ENCODE data around the gene PRMT1.
"Not testable (repeated sequence)": the region's sequence is repeated elsewhere in the genome, so short reads cannot be mapped to it uniquely, and the experiment has no call there.

PRMT1 gene

DNA sequence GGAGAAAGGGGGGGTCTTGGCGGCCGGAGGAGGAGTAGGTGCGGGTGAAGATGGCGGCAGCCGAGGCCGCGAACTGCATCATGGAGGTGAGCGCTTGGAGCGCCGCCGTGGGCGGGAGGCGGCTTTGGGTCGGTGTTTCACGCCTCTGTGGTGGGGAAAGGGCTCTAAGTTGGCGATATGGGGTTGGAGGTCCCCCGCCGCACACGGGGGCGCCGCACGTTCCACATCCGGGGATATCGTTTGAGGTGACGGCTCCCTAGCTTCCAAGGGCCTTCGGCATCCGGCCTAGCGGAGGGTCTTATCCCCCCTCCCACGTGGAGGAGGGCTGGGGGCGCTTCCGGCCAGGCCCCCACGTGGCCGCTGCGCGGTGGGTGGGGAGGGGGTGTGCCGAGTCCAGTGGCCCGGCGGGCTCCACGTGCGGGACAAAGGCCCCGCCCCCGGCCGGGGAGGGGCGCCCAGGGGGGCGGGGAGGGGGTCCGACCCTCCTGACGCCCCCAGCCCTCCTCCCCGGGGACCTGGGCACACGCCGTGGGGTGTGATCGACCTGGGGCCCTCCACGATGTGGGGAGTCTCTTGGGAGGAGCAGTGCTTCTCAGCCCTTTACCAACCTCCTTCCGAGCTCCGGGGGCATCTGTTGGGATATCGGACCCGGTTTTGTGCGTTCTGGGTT is at the start of gene PRMT1:
TSS of gene PRMT1 (plus strand) at position 41 of the 670 bp plus-strand sequence. CDS start at position 51, 10 bp downstream.
- peak; percentile 36 for DNase-seq (ENCODE audit: low read depth)
- TF ChIP-seq, protein P1, sequence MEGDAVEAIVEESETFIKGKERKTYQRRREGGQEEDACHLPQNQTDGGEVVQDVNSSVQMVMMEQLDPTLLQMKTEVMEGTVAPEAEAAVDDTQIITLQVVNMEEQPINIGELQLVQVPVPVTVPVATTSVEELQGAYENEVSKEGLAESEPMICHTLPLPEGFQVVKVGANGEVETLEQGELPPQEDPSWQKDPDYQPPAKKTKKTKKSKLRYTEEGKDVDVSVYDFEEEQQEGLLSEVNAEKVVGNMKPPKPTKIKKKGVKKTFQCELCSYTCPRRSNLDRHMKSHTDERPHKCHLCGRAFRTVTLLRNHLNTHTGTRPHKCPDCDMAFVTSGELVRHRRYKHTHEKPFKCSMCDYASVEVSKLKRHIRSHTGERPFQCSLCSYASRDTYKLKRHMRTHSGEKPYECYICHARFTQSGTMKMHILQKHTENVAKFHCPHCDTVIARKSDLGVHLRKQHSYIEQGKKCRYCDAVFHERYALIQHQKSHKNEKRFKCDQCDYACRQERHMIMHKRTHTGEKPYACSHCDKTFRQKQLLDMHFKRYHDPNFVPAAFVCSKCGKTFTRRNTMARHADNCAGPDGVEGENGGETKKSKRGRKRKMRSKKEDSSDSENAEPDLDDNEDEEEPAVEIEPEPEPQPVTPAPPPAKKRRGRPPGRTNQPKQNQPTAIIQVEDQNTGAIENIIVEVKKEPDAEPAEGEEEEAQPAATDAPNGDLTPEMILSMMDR (conservative IDR thresholded peaks at IDR 0.05; ENCODE audit: low read depth, low read length) = no peak
- H3K4me3 ChIP-seq (ENCODE audit: low read depth, low read length) = peak within 1 kb of the TSS; percentile 99

DNA sequence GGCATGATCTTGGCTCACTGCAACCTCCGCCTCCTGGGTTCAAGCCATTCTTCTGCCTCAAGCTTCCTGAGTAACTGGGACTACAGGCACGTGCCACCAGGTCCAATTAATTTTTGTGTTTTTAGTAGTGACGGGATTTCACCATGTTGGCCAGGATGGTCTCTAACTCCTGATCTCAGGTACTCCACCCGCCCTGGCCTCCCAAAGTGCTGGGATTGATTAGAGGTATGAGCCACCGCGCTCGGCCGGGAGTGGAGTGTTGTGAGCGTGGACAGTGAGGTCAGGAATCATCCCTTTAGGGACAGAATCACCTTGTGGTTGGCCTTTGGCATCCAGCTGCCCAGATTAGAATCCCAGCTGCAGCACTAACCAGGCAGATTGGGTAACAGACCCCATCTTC is 47.4 kb upstream of the PRMT1 start:
- no peak overlapping the region for H3K4me3 ChIP-seq (ENCODE audit: low read depth, low read length)
- no peak for DNase-seq (ENCODE audit: low read depth)
- TF ChIP-seq, protein P1 (conservative IDR thresholded peaks at IDR 0.05; ENCODE audit: low read depth, low read length) = no peak

DNA sequence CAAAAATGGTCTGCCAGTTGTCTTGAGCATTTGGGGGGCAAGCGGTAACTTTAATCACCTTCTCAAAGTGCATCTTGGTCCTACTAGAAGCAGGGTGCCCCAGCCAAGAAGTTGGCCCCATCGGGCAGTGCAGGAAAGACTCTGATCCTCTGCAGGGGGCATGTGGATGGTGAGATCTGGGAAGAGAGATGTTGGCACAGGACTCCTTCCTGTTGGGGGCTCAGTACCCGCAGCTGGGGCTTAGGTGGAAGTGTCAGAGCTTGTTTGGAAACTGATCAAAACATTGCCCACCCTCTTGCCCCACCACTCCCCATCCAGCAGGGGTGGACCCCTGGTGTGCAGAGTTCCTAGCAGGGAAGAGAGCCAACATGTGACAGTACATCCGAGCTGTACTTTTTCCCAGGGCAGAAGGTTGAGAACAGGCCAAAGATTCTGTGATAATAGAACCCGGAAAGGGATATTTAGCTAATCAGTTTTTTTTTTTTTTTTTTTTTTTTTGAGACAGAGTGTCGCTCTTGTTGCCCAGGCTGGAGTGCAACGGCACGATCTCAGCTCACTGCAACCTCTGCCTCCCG is 46.0 kb upstream of the PRMT1 start:
- no peak for DNase-seq (ENCODE audit: low read depth)
- H3K4me3 ChIP-seq (ENCODE audit: low read depth, low read length) = no peak overlapping the region
- TF ChIP-seq, protein P1 (conservative IDR thresholded peaks at IDR 0.05; ENCODE audit: low read depth, low read length) = no peak

DNA sequence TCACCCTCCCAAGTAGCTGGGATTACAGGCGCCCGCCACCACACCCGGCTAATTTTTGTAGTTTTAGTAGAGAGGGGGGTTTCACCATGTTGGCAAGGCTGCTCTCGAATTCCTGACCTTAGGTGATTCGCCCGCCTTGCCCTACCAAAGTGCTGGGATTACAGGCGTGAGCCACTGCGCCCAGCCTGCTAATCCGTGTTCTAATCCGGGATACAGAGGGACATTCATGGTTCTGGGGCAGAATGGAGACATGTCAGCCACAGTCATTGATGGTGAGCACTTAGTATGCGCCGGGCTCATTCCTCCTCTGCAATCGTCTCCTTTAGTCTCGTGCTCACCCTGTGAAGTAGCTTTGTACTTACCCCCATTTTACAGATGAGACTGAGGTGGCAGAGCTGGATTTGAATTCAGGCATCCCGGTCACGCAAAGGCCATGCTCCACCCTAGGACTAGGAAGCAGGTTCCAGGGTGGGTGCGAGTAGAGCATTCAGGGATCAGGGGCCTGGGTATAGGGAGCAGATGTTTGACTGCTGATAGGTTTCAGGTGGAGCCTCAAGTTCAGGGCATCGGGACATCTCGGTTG is 45.4 kb upstream of the PRMT1 start:
- TF ChIP-seq, protein P1 (conservative IDR thresholded peaks at IDR 0.05; ENCODE audit: low read depth, low read length) = no peak
- H3K4me3 ChIP-seq (ENCODE audit: low read depth, low read length) = no peak overlapping the region
- DNase-seq (ENCODE audit: low read depth) = no peak

DNA sequence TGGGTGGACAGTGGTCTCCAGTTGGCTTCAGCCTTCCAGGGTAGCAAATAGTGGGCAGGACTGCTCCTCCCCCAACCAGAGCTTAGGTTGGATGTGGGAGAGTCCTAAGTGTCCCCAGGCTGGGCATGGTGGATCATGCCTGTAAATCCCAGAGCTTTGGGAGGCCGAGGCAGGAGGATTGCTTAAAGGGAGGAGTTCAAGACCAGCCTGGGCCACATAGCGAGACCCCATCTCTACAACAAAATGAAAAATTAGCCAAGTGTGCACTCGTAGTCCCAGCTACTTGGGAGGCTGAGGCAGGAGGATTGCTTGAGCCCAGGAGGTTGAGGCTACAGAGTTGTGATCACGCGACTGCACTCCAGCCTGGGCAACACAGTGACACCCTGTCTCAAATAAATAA is 44.5 kb upstream of the PRMT1 start:
- TF ChIP-seq, protein P1 (conservative IDR thresholded peaks at IDR 0.05; ENCODE audit: low read depth, low read length) = no peak
- no peak for DNase-seq (ENCODE audit: low read depth)
- no peak overlapping the region for H3K4me3 ChIP-seq (ENCODE audit: low read depth, low read length)

DNA sequence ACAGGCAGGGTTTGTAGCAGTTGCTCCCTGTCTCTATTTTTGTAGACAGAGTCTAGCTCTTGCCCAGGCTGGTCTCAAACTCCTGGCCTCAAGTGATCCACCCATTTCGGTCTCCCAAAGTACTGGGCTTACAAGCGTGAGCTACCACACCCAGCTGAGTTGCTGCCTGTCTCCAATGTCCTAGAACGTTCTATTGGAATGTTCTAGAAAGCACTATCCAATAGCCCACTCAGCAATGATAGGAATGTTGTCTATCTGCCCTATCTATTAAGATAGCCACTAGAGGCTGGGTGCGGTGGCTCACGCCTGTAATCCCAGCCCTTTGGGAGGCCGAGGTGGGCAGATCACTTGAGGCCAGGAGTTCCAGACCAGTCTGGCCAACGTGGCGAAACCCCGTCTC is 43.8 kb upstream of the PRMT1 start:
- not testable (repeated sequence) for H3K4me3 ChIP-seq (ENCODE audit: low read depth, low read length)
- peak; percentile 58 for DNase-seq (ENCODE audit: low read depth)

DNA sequence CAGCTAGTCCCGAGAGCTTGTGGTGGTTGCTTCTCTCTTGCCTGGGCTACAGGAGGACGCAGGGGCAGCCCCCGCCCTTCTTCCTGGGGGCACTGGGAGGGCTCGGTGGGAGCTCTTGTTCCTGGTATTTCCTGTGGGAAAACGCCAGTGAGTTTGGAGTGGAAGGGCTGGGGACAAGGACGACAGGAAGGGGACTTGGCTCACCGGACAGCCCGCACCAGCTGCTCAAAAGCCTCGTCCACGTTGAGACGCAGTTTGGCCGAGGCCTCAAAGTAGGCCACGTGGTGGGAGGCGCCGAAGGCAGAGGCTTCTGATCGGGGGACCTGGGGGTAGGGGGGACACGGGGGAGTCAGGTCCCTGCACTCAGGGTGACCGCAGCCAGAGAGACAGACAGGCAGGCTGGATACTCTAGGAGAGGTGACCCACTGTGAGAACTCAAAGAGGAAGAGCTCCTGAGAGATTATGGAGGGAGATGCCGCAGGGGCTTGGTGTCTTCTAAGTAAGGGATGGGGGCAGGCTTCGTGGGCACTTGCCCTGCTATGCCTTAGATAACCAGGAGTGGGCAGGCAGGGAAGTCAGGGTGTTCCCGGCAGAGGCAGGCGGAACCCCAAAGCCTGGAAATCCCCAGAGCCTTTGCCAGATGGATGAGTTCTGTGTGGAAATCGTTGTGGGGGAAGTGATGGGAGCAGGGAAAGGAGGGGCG is 41.4 kb upstream of the PRMT1 start:
- TF ChIP-seq, protein P1 (conservative IDR thresholded peaks at IDR 0.05; ENCODE audit: low read depth, low read length) = peak; percentile 33
- no peak overlapping the region for H3K4me3 ChIP-seq (ENCODE audit: low read depth, low read length)
- peak; percentile 48 for DNase-seq (ENCODE audit: low read depth)

Measured in choroid plexus epithelial cell (primary cell).